Mucosa of descending colon (tissue), 3 donors: ENCODE measurements around the gene CAPN15. TPM values are rescaled to one million over a fixed set of nuclear protein-coding genes. Genes with fewer than 3 reads are reported as not detected.

Experiments used
- ATAC-seq: fragments of 200-7000 bp; cut with Tn5 transposase; one replicate; pipeline ENCODE4 v1.9.1; 2020; ENCODE audit warnings: mild to moderate bottlenecking, moderate library complexity
- DNase-seq, 3 donors: peaks; one replicate each; pipeline ENCODE4 v3.0.0-alpha.2; 2020
- H3K36me3 ChIP-seq: fragments of 200-600 bp; one replicate; pipeline ENCODE4 v1.8.0; 2021; ENCODE audit warnings: low read depth, mild to moderate bottlenecking
- H3K4me1 ChIP-seq: fragments of 200-600 bp; one replicate; pipeline ENCODE4 v1.8.0; 2021; ENCODE audit warnings: low read depth, mild to moderate bottlenecking
- H3K4me3 ChIP-seq: fragments of 200-600 bp; one replicate; pipeline ENCODE4 v1.8.0; 2021; ENCODE audit warnings: mild to moderate bottlenecking
- H3K9me3 ChIP-seq: fragments of 200-600 bp; one replicate; pipeline ENCODE4 v1.8.0; 2021; ENCODE audit warnings: mild to moderate bottlenecking
- CTCF ChIP-seq: fragments of 200-600 bp; IDR thresholded peaks from one replicate; pipeline ENCODE4 v1.8.0; 2022; ENCODE audit warnings: antibody characterized with exemption, mild to moderate bottlenecking
- intact Hi-C, 2 donors: fragments of 100-400 bp; cut with DNase I in 1 of 2; cut with micrococcal nuclease in 1 of 2; formaldehyde crosslinking; loops; one replicate each; pipeline versions ENCODE4 v1.11.0 to v1.11.1; 2022; cut with DNase I, micrococcal nuclease
- total RNA-seq, 3 donors: library from RNA; stranded (reverse); fragmentation: NEBNext Ultra II Directional in 2 of 3; extraction: Animal tissue kit (Norgen Biotek cat#: 25700) in 2 of 3; gene quantifications; one replicate each; pipeline versions ENCODE4 v1.2.1 to v1.2.4, GENCODE V29; 2021 to 2023
- donor health status: DM: no; HTN: no; CAD: no; lungs with moderate emphysema.
- donor health status: DM: no; HTN: no; CAD: no.
- donor health status: DM: no; HTN: yes; CAD: no.

The CAPN15 gene
- total RNA-seq, 3 donors from 2014 or later, result 73.5 to 110 (median 109) TPM

DNA sequence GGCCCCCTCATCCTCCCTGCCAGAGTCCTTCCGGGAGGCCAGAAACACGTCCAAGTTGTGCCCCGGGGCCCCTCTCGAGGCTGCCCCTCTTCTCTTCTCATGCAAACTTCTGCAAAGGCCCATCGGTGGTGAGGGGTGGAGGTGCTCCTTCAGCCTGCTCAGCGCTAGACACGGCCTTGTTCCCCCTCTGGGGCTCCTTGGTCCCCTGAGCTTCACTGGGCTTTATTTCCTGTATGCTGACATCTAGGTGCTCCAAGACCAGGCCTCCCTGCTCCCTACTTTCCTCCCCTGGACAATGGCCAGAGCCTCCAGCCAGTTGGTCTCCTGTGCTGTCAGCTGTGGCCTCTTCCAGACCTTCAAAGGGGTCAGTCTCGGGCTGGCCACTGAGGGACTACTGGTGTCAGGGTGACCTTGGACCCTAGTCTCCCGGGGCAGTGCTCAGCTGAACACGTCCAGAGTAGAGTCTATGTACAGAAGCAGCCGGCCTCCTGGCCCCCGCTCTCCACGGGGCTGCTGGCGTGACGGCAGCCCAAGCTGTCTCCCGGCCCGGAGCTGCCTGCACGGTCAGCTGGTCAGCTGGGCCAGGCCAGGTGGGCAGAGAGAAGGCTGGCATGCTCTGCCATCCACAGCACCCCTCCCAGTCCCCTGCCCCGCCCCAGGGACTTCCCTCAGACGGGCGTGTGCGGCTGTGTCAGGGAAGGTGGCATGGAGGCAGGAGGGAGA lies 30.9 kb downstream of the CAPN15 start:
- no peak for TF ChIP-seq CTCF
- peaks cover 5% of the 10 kb centered on the region for H3K4me1 ChIP-seq
- ATAC-seq (peak; percentile 36), DNase-seq (no peak)
- intact Hi-C loops, result no loop called here
- H3K36me3 ChIP-seq, result no peaks in the 10 kb centered on the region
- H3K9me3 ChIP-seq, result no peaks in the 10 kb centered on the region
- H3K4me3 ChIP-seq, result no peak overlapping the region

- no peak for DNase-seq
- Histone ChIP-seq H3K36me3 (no peaks in the 10 kb centered on the region), H3K9me3 (no peaks in the 10 kb centered on the region), H3K4me1 (peaks cover 5% of the 10 kb centered on the region), H3K4me3 (no peak overlapping the region)
- ATAC-seq, result no peak
- intact Hi-C loops, result no loop called here
- no peak for TF ChIP-seq CTCF
Measured at GRCh38 chr16:559021-559380, 31.5 kb downstream of the CAPN15 start.

DNA sequence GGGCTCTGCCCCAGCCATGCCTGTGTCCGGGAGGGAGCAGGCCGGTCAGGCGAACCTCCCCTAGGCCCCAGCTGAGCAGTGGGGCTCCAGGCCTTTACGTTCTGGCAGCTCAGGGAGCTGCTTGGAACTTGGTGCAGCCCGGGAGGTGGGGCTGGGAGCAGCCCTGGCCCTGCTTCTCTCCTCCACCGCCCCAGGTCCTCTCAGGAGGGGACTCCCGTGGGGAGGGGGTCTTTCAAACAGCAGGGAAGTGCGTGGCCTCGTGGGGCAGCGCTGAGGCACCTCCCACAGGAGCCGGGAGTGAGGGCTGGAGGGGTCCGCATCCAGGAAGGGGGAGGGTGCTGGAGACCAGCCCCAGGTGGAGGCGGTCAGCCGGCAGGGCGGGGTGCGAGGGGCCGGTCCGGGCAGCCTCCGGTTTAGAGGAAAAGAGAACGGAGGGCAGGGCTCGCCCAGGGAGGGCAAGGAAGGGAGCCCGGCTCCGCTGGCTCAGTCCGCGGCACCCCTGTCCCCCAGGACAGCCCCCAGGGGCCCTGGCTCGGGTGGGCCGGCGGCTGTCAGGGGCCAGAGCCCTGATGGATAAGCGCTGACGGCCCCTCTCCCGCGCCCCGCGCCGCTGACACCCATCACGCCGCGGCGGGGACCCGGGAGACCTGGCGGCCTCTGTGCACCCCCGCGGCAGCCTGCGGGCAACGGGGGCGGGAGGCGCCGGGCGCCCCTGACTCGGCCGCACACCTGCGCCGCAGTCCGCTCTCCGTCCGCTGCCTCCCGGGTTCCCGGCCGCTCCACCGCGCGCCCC lies 32.1 kb downstream of the CAPN15 start:
- no peak for TF ChIP-seq CTCF
- Histone ChIP-seq H3K36me3 (no peaks in the 10 kb centered on the region), H3K4me3 (no peak overlapping the region), H3K9me3 (no peaks in the 10 kb centered on the region), H3K4me1 (peaks cover 5% of the 10 kb centered on the region)
- DNase-seq (no peak), ATAC-seq (no peak)
- intact Hi-C loops, result no loop called here

- DNase-seq, result no peak
- ATAC-seq, result no peak
- TF ChIP-seq CTCF, result no peak
- Histone ChIP-seq H3K9me3 (no peaks in the 10 kb centered on the region), H3K36me3 (no peaks in the 10 kb centered on the region), H3K4me3 (no peak within 1 kb of the TSS), H3K4me1 (peaks cover 5% of the 10 kb centered on the region)
- intact Hi-C loops, result no loop called here
Measured at GRCh38 chr16:560204-560700, 32.7 kb downstream of the CAPN15 start, which contains the start of gene PRR35. PRR35 (plus strand) TSS chr16:560394; CDS start chr16:563295, 2,901 bp downstream.

- TF ChIP-seq CTCF, result no peak
- DNase-seq (no peak), ATAC-seq (no peak)
- peaks cover 5% of the 10 kb centered on the region for H3K4me1 ChIP-seq
- H3K9me3 ChIP-seq, result no peaks in the 10 kb centered on the region
- intact Hi-C loops, result no loop called here
- no peak overlapping the region for H3K4me3 ChIP-seq
- no peaks in the 10 kb centered on the region for H3K36me3 ChIP-seq
Measured at GRCh38 chr16:560701-561412, 33.3 kb downstream of the CAPN15 start.
